Erythroblast (primary cell): ENCODE results near the gene LIM2.

Experiments used
- GATA1 ChIP-seq: IDR thresholded peaks from 2 replicates; pipeline ENCODE4 v1.6.1; 2011; ENCODE audit warnings: low read depth, mild to moderate bottlenecking, control low read depth, low read length, moderate library complexity
- POLR2A ChIP-seq: IDR thresholded peaks from 2 replicates; pipeline ENCODE4 v1.6.1; 2011; ENCODE audit warnings: mild to moderate bottlenecking, low read length

- no peak for TF ChIP-seq POLR2A
- no peak for TF ChIP-seq GATA1
Measured at GRCh38 chr19:51372649-51373504, 14.9 kb downstream of the LIM2 start, which contains the start of gene NKG7.
